Lower leg skin (tissue), 4 donors: ENCODE results near the gene TIMP2. TPM values are rescaled to one million over a fixed set of nuclear protein-coding genes. Genes with fewer than 3 reads are reported as not detected.

Source experiments
- DNase-seq, 2 donors: peaks; one replicate each; pipeline ENCODE4 v3.0.0-alpha.2; 2019; ENCODE audit warnings: low spot score in 2 of 2
- H3K4me3 ChIP-seq: fragments of 200-600 bp; sonication (generic); 2 replicates; pipeline ENCODE4 v1.5.1; 2017; ENCODE audit warnings: mild to moderate bottlenecking, low read depth; ENCODE audit not compliant: poor library complexity, severe bottlenecking
- CTCF ChIP-seq, 3 donors: fragments of 450-650 bp; IDR thresholded peaks; one replicate each; pipeline ENCODE4 v1.5.1; 2016; ENCODE audit warnings: antibody characterized with exemption in 3 of 3, mild to moderate bottlenecking in 3 of 3, moderate library complexity in 2 of 3
- POLR2A ChIP-seq, 2 donors: fragments of 450-650 bp; IDR thresholded peaks; one replicate each; pipeline ENCODE4 v1.6.1; 2016 to 2017; ENCODE audit warnings: antibody characterized with exemption in 2 of 2, mild to moderate bottlenecking in 1 of 2, moderate library complexity in 1 of 2
- WGBS, 2 donors: methylation state at CpG; one replicate each; pipeline ENCODE4 v1.1.5; 2018; 5-methylcytosine and 5-hydroxymethylcytosine counted together
- intact Hi-C: fragments of 100-400 bp; cut with DNase I; formaldehyde crosslinking; loops from one replicate; pipeline ENCODE4 v1.15.0; 2023; ENCODE audit warnings: low total_unique reads
- total RNA-seq, 4 donors: library from RNA; depleted of rRNA; stranded (reverse); fragments of >200 nt; gene quantifications; one replicate each; pipeline ENCODE4 v1.1.0, GENCODE V29; 2016

Gene TIMP2
- total RNA-seq, 4 donors from 2014 or later, result 69.7 to 203 (median 94.8) TPM

- intact Hi-C loops, result no loop called here
- no peak for DNase-seq
- WGBS, 2 donors, result 93 to 99% methylated on average over 12 of the region's 12 CpGs
- TF ChIP-seq POLR2A (IDR thresholded peaks at IDR 0.05) (no peak), CTCF (IDR thresholded peaks at IDR 0.05) (no peak)
- no peak overlapping the region for H3K4me3 ChIP-seq
Measured at GRCh38 chr17:78959803-78960202, 34.6 kb upstream of the TIMP2 start.

GRCh38 chr17:78958641-78959127, 33.5 kb upstream of the TIMP2 start:
- 85 to 93% methylated on average over 7 of the region's 7 CpGs for WGBS, 2 donors
- intact Hi-C loops, result no loop called here
- no peak for TF ChIP-seq POLR2A (IDR thresholded peaks at IDR 0.05)
- TF ChIP-seq CTCF (IDR thresholded peaks at IDR 0.05), result no peak
- no peak overlapping the region for H3K4me3 ChIP-seq
- no peak for DNase-seq

- intact Hi-C loops, result no loop called here
- no peak for DNase-seq
- WGBS, 2 donors, result 48 to 61% methylated on average over 12 of the region's 12 CpGs
- no peak for TF ChIP-seq CTCF (IDR thresholded peaks at IDR 0.05)
- TF ChIP-seq POLR2A (IDR thresholded peaks at IDR 0.05), result no peak
- no peak overlapping the region for H3K4me3 ChIP-seq
Measured at GRCh38 chr17:78957128-78957527, 31.9 kb upstream of the TIMP2 start.

- TF ChIP-seq POLR2A (IDR thresholded peaks at IDR 0.05) (no peak), CTCF (IDR thresholded peaks at IDR 0.05) (no peak)
- WGBS, 2 donors, result 62 to 73% methylated on average over 11 of the region's 11 CpGs
- H3K4me3 ChIP-seq, result no peak overlapping the region
- DNase-seq, result no peak
- intact Hi-C loops, result no loop called here
Measured at GRCh38 chr17:78956254-78956653, 31.1 kb upstream of the TIMP2 start.

GRCh38 chr17:78954684-78955083, 29.5 kb upstream of the TIMP2 start:
- no peak for DNase-seq
- H3K4me3 ChIP-seq, result no peak overlapping the region
- intact Hi-C loops, result no loop called here
- 82 to 90% methylated on average over 14 of the region's 14 CpGs for WGBS, 2 donors
- TF ChIP-seq POLR2A (IDR thresholded peaks at IDR 0.05) (no peak), CTCF (IDR thresholded peaks at IDR 0.05) (no peak)
